H1 (cell line): ENCODE results near the gene UGT2B7. TPM values are rescaled to one million over a fixed set of nuclear protein-coding genes. Genes with fewer than 3 reads are reported as not detected.

Experiments used
- ASH2L ChIP-seq: fragments of 200-600, 300-600 bp; sonication (generic); IDR thresholded peaks from one replicate; pipeline ENCODE4 v1.7.1; 2017; ENCODE audit warnings: low read length
- CTBP2 ChIP-seq: IDR thresholded peaks from 2 replicates; pipeline ENCODE4 v1.7.0; 2011; ENCODE audit warnings: borderline replicate concordance, mild to moderate bottlenecking, moderate library complexity, mixed read lengths, low read length; ENCODE audit not compliant: insufficient read depth, insufficient read length
- KDM5A ChIP-seq: fragments of 200-600 bp; IDR thresholded peaks from 2 replicates; pipeline ENCODE4 v1.7.1; 2012; ENCODE audit warnings: mild to moderate bottlenecking, low read length, inconsistent platforms, mixed read lengths
- NRF1 ChIP-seq: IDR thresholded peaks from 2 replicates; pipeline ENCODE4 v1.6.1; 2011; ENCODE audit warnings: mild to moderate bottlenecking, low read depth, low read length, improper control_type of control experiment
- TEAD4 ChIP-seq: IDR thresholded peaks from 2 replicates; pipeline ENCODE4 v1.6.1; 2012; ENCODE audit warnings: low read depth, low read length, inconsistent platforms, mixed read lengths
- ZNF274 ChIP-seq: IDR thresholded peaks from 2 replicates; pipeline ENCODE4 v1.7.0; 2012; ENCODE audit warnings: low read length, borderline replicate concordance; ENCODE audit errors: extremely low read depth
- polyA plus RNA-seq, 7 experiments: library from polyadenylated mRNA; depleted of rRNA in 3 of 7; stranded (reverse) in 5 of 7; unstranded in 2 of 7; fragments of >200 nt in 5 of 7; fragments of 200-250 nt in 2 of 7; gene quantifications; 1 replicate in 5 of 7; 2 replicates in 1 of 7; 4 replicates in 1 of 7; pipeline versions ENCODE4 v1.2.1 to v1.2.3, GENCODE V29; 2011 to 2013; ENCODE audit warnings: missing spikeins in 2 of 7, mixed read lengths in 2 of 7
- total RNA-seq: library from RNA; stranded (reverse); fragmentation: NEBNext Ultra II Directional; extraction: Animal tissue kit (Norgen Biotek cat#: 25700); gene quantifications from 2 replicates; pipeline ENCODE4 v1.2.1, GENCODE V29; 2021
- TF ChIP-seq, protein P1 (sequence below): fragments of 300-600 bp; sonication (generic); IDR thresholded peaks from 2 replicates; pipeline ENCODE4 v1.7.1; 2012; ENCODE audit warnings: low read length, moderate library complexity, mild to moderate bottlenecking, inconsistent platforms; ENCODE audit not compliant: insufficient replicate concordance
- TF ChIP-seq, protein P2 (sequence below): IDR thresholded peaks from 2 replicates; pipeline ENCODE4 v1.6.1; 2011; ENCODE audit warnings: low read length, improper control_type of control experiment

The UGT2B7 gene
- total and polyA plus RNA-seq, 2 of the 8 experiments (the other 6 are each of a cell fraction or from before 2014, with no cell fraction given): not detected

DNA sequence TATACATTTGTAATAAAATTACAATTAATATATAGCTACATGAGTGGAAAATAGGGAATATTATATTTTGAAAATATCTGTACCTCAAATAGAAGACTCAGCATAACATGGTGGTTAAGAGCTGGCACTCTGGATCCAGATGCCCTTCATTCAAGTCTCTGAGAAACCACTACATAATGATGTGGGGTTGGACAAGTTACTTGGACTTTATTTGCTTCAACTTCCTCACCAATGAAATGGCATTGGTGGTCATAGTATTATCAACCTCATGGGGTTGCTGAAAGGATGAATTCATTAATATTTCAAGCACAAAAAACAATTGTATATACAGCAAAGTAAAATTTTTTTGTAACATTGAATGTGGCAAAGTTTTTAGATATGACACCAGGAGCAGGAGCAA is 46.4 kb upstream of the UGT2B7 start (continued):
- TF ChIP-seq, protein P1, sequence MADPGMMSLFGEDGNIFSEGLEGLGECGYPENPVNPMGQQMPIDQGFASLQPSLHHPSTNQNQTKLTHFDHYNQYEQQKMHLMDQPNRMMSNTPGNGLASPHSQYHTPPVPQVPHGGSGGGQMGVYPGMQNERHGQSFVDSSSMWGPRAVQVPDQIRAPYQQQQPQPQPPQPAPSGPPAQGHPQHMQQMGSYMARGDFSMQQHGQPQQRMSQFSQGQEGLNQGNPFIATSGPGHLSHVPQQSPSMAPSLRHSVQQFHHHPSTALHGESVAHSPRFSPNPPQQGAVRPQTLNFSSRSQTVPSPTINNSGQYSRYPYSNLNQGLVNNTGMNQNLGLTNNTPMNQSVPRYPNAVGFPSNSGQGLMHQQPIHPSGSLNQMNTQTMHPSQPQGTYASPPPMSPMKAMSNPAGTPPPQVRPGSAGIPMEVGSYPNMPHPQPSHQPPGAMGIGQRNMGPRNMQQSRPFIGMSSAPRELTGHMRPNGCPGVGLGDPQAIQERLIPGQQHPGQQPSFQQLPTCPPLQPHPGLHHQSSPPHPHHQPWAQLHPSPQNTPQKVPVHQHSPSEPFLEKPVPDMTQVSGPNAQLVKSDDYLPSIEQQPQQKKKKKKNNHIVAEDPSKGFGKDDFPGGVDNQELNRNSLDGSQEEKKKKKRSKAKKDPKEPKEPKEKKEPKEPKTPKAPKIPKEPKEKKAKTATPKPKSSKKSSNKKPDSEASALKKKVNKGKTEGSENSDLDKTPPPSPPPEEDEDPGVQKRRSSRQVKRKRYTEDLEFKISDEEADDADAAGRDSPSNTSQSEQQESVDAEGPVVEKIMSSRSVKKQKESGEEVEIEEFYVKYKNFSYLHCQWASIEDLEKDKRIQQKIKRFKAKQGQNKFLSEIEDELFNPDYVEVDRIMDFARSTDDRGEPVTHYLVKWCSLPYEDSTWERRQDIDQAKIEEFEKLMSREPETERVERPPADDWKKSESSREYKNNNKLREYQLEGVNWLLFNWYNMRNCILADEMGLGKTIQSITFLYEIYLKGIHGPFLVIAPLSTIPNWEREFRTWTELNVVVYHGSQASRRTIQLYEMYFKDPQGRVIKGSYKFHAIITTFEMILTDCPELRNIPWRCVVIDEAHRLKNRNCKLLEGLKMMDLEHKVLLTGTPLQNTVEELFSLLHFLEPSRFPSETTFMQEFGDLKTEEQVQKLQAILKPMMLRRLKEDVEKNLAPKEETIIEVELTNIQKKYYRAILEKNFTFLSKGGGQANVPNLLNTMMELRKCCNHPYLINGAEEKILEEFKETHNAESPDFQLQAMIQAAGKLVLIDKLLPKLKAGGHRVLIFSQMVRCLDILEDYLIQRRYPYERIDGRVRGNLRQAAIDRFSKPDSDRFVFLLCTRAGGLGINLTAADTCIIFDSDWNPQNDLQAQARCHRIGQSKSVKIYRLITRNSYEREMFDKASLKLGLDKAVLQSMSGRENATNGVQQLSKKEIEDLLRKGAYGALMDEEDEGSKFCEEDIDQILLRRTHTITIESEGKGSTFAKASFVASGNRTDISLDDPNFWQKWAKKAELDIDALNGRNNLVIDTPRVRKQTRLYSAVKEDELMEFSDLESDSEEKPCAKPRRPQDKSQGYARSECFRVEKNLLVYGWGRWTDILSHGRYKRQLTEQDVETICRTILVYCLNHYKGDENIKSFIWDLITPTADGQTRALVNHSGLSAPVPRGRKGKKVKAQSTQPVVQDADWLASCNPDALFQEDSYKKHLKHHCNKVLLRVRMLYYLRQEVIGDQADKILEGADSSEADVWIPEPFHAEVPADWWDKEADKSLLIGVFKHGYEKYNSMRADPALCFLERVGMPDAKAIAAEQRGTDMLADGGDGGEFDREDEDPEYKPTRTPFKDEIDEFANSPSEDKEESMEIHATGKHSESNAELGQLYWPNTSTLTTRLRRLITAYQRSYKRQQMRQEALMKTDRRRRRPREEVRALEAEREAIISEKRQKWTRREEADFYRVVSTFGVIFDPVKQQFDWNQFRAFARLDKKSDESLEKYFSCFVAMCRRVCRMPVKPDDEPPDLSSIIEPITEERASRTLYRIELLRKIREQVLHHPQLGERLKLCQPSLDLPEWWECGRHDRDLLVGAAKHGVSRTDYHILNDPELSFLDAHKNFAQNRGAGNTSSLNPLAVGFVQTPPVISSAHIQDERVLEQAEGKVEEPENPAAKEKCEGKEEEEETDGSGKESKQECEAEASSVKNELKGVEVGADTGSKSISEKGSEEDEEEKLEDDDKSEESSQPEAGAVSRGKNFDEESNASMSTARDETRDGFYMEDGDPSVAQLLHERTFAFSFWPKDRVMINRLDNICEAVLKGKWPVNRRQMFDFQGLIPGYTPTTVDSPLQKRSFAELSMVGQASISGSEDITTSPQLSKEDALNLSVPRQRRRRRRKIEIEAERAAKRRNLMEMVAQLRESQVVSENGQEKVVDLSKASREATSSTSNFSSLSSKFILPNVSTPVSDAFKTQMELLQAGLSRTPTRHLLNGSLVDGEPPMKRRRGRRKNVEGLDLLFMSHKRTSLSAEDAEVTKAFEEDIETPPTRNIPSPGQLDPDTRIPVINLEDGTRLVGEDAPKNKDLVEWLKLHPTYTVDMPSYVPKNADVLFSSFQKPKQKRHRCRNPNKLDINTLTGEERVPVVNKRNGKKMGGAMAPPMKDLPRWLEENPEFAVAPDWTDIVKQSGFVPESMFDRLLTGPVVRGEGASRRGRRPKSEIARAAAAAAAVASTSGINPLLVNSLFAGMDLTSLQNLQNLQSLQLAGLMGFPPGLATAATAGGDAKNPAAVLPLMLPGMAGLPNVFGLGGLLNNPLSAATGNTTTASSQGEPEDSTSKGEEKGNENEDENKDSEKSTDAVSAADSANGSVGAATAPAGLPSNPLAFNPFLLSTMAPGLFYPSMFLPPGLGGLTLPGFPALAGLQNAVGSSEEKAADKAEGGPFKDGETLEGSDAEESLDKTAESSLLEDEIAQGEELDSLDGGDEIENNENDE: no peak
- TF ChIP-seq ZNF274 (no peak), KDM5A (no peak), CTBP2 (no peak), TEAD4 (no peak), NRF1 (no peak), ASH2L (no peak)
- TF ChIP-seq, protein P2, sequence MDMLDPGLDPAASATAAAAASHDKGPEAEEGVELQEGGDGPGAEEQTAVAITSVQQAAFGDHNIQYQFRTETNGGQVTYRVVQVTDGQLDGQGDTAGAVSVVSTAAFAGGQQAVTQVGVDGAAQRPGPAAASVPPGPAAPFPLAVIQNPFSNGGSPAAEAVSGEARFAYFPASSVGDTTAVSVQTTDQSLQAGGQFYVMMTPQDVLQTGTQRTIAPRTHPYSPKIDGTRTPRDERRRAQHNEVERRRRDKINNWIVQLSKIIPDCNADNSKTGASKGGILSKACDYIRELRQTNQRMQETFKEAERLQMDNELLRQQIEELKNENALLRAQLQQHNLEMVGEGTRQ: no peak
